K562 (cell line): ENCODE data around the gene POMT2.

ENCODE experiments used
- BCLAF1 ChIP-seq, 2 experiments: fragments of 450-650 bp in 1 of 2; IDR thresholded peaks; 2 replicates each; pipeline ENCODE4 v1.6.1; 2011 to 2017; ENCODE audit warnings: low read depth in 2 of 2, antibody characterized with exemption in 1 of 2, borderline replicate concordance in 1 of 2, low read length in 1 of 2, mild to moderate bottlenecking in 1 of 2, mixed read lengths in 1 of 2; ENCODE audit not compliant: control insufficient read depth in 1 of 2
- CREB1 ChIP-seq, 2 experiments: sonication (generic) in 1 of 2; formaldehyde crosslinking in 1 of 2; IDR thresholded peaks; 2 replicates each; pipeline versions ENCODE4 v1.6.1 to v1.8.0; 2012 to 2022; ENCODE audit warnings: inconsistent platforms in 1 of 2, mild to moderate bottlenecking in 1 of 2, missing genetic modification reagents in 1 of 2, moderate library complexity in 1 of 2
- CREBBP ChIP-seq: IDR thresholded peaks from one replicate; pipeline ENCODE4 v1.6.1; 2012; ENCODE audit warnings: low read depth, mild to moderate bottlenecking, control low read depth, inconsistent platforms, low read length
- DPF2 ChIP-seq: fragments of 450-650 bp; IDR thresholded peaks from 2 replicates; pipeline ENCODE4 v1.6.1; 2016
- REST ChIP-seq, 2 experiments: fragments of 450-650 bp; formaldehyde crosslinking in 1 of 2; IDR thresholded peaks; 2 replicates each; pipeline versions ENCODE4 v1.4.0 to v1.6.1; 2014 to 2020; ENCODE audit warnings: mild to moderate bottlenecking in 2 of 2, borderline replicate concordance in 1 of 2, low read depth in 1 of 2
- RNF2 ChIP-seq: sonication (generic); IDR thresholded peaks from 2 replicates; pipeline ENCODE4 v1.6.1; 2016
- SMAD1 ChIP-seq: fragments of 150-350 bp; IDR thresholded peaks from 2 replicates; pipeline ENCODE4 v1.6.1; 2014; ENCODE audit warnings: low read length, low read depth; ENCODE audit not compliant: partially characterized antibody
- SRF ChIP-seq, 2 experiments: fragments of 250-450, 450-650 bp in 1 of 2; sonication (Bioruptor Pico) in 1 of 2; sonication (generic) in 1 of 2; formaldehyde crosslinking; IDR thresholded peaks; 2 replicates each; pipeline versions ENCODE4 v1.5.0 to v1.5.1; 2020 to 2022; ENCODE audit warnings: mild to moderate bottlenecking in 1 of 2, missing genetic modification reagents in 1 of 2
- ZBTB7A ChIP-seq: IDR thresholded peaks from 2 replicates; pipeline ENCODE4 v1.6.1; 2011; ENCODE audit warnings: low read depth, mild to moderate bottlenecking, low read length, moderate library complexity, borderline replicate concordance; ENCODE audit not compliant: control insufficient read depth
- ZFP30 ChIP-seq: fragments of 250-450 bp; sonication (Bioruptor Pico); IDR thresholded peaks from 2 replicates; pipeline ENCODE4 v1.8.0; 2022; ENCODE audit warnings: moderate library complexity, mild to moderate bottlenecking, inconsistent platforms, borderline replicate concordance
- ZNF217 ChIP-seq: sonication (generic); formaldehyde crosslinking; IDR thresholded peaks from 2 replicates; pipeline ENCODE4 v1.8.0; 2022; ENCODE audit warnings: mild to moderate bottlenecking, missing genetic modification reagents
- ZNF780A ChIP-seq: fragments of 250-450 bp; sonication (Bioruptor Pico); IDR thresholded peaks from 2 replicates; pipeline ENCODE4 v1.5.0; 2021; ENCODE audit warnings: mild to moderate bottlenecking
- TF ChIP-seq, protein P1 (sequence below), 3 experiments: IDR thresholded peaks in 2 of 3; conservative IDR thresholded peaks in 1 of 3; 2 replicates each; pipeline ENCODE4 v1.5.1; 2011 to 2012; ENCODE audit warnings: low read length in 3 of 3, mild to moderate bottlenecking in 3 of 3, control low read depth in 2 of 3, improper control_type of control experiment in 1 of 3, inconsistent platforms in 1 of 3, low read depth in 1 of 3, mixed read lengths in 1 of 3, moderate library complexity in 1 of 3; ENCODE audit not compliant: insufficient read depth in 2 of 3
- TF ChIP-seq, protein P2 (sequence below): sonication (generic); formaldehyde crosslinking; IDR thresholded peaks from 2 replicates; pipeline ENCODE4 v1.5.0; 2020; ENCODE audit warnings: missing genetic modification reagents

- TF ChIP-seq BCLAF1 (IDR thresholded peaks at IDR 0.05; ENCODE audit: borderline replicate concordance in 1 of 2, control insufficient read depth in 1 of 2, low read depth in 2 of 2, low read length in 1 of 2) (no peak), ZNF780A (no peak), RNF2 (no peak), REST (IDR thresholded peaks at IDR 0.05; ENCODE audit: borderline replicate concordance) (no peak), REST (CRISPR knock-in tag; IDR thresholded peaks at IDR 0.05; ENCODE audit: low read depth) (no peak), DPF2 (no peak), SMAD1 (no peak), ZFP30 (no peak), SRF (CRISPR knock-in tag; IDR thresholded peaks at IDR 0.05) (no peak), ZNF217 (no peak), CREBBP (no peak), ZBTB7A (no peak), CREB1 (IDR thresholded peaks at IDR 0.05) (no peak), CREB1 (CRISPR knock-in tag; IDR thresholded peaks at IDR 0.05) (no peak)
- TF ChIP-seq, protein P1, sequence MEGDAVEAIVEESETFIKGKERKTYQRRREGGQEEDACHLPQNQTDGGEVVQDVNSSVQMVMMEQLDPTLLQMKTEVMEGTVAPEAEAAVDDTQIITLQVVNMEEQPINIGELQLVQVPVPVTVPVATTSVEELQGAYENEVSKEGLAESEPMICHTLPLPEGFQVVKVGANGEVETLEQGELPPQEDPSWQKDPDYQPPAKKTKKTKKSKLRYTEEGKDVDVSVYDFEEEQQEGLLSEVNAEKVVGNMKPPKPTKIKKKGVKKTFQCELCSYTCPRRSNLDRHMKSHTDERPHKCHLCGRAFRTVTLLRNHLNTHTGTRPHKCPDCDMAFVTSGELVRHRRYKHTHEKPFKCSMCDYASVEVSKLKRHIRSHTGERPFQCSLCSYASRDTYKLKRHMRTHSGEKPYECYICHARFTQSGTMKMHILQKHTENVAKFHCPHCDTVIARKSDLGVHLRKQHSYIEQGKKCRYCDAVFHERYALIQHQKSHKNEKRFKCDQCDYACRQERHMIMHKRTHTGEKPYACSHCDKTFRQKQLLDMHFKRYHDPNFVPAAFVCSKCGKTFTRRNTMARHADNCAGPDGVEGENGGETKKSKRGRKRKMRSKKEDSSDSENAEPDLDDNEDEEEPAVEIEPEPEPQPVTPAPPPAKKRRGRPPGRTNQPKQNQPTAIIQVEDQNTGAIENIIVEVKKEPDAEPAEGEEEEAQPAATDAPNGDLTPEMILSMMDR (IDR thresholded peaks at IDR 0.05 in 2 of 3, conservative IDR thresholded peaks at IDR 0.05 in 1 of 3; ENCODE audit: insufficient read depth in 2 of 3, low read depth in 1 of 3, low read length in 3 of 3): no peak
- TF ChIP-seq, protein P2, sequence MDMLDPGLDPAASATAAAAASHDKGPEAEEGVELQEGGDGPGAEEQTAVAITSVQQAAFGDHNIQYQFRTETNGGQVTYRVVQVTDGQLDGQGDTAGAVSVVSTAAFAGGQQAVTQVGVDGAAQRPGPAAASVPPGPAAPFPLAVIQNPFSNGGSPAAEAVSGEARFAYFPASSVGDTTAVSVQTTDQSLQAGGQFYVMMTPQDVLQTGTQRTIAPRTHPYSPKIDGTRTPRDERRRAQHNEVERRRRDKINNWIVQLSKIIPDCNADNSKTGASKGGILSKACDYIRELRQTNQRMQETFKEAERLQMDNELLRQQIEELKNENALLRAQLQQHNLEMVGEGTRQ (CRISPR knock-in tag): no peak
Observed at GRCh38 chr14:77324816-77325745, 4.4 kb upstream of the POMT2 start.
